ENCODE measurements around the gene TRPV2. TPM values are rescaled to one million over a fixed set of nuclear protein-coding genes. Genes with fewer than 3 reads are reported as not detected.

The TRPV2 gene
- polyA plus RNA-seq, 1 experiment = 7.9 TPM

GRCh38 chr17:16442141-16442540 is 26.8 kb downstream of the TRPV2 start:
- DNase-seq (ENCODE audit: low read depth) = no peak
- Histone ChIP-seq H3K36me3 (ENCODE audit: control insufficient read depth, insufficient read depth, low read length) (peaks cover 36% of the 10 kb centered on the region), H3K27me3 (ENCODE audit: control insufficient read depth, insufficient read depth, low read length) (no peaks in the 10 kb centered on the region), H3K4me3 (ENCODE audit: low read depth, low read length) (no peak overlapping the region)
- ChIA-PET CTCF (interaction anchor here (1.0 to 5.4 kb wide), 4 partner anchors 10 to 80 kb away, joined by 3 to 46 read pairs (median 8); no protein-coding TSS in a partner anchor), POLR2A (interaction anchor here (0.5 kb wide), 1 partner anchor 18 kb away, joined by 3 read pairs; no protein-coding TSS in a partner anchor)
- TF ChIP-seq, protein P1, sequence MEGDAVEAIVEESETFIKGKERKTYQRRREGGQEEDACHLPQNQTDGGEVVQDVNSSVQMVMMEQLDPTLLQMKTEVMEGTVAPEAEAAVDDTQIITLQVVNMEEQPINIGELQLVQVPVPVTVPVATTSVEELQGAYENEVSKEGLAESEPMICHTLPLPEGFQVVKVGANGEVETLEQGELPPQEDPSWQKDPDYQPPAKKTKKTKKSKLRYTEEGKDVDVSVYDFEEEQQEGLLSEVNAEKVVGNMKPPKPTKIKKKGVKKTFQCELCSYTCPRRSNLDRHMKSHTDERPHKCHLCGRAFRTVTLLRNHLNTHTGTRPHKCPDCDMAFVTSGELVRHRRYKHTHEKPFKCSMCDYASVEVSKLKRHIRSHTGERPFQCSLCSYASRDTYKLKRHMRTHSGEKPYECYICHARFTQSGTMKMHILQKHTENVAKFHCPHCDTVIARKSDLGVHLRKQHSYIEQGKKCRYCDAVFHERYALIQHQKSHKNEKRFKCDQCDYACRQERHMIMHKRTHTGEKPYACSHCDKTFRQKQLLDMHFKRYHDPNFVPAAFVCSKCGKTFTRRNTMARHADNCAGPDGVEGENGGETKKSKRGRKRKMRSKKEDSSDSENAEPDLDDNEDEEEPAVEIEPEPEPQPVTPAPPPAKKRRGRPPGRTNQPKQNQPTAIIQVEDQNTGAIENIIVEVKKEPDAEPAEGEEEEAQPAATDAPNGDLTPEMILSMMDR (IDR thresholded peaks at IDR 0.05; ENCODE audit: insufficient read depth, low read depth, low read length) = no peak

- Histone ChIP-seq H3K36me3 (ENCODE audit: control insufficient read depth, insufficient read depth, low read length) (peaks cover 38% of the 10 kb centered on the region), H3K4me3 (ENCODE audit: low read depth, low read length) (no peak overlapping the region), H3K27me3 (ENCODE audit: control insufficient read depth, insufficient read depth, low read length) (no peaks in the 10 kb centered on the region)
- DNase-seq (ENCODE audit: low read depth) = no peak
- POLR2A ChIA-PET = interaction anchor here (0.5 kb wide), 1 partner anchor 19 kb away, joined by 3 read pairs; no protein-coding TSS in a partner anchor
- TF ChIP-seq, protein P1 (IDR thresholded peaks at IDR 0.05; ENCODE audit: insufficient read depth, low read depth, low read length) = no peak
- CTCF ChIA-PET = interaction anchor here (0.8 to 5.4 kb wide), 4 partner anchors 10 to 83 kb away, joined by 3 to 46 read pairs (median 7); no protein-coding TSS in a partner anchor
Measured at GRCh38 chr17:16442594-16443510, 27.5 kb downstream of the TRPV2 start.

- ChIA-PET CTCF (interaction anchor here (0.8 to 5.4 kb wide), 5 partner anchors 9 to 83 kb away, joined by 3 to 46 read pairs (median 3); no protein-coding TSS in a partner anchor), POLR2A (no interaction called here)
Measured at GRCh38 chr17:16443511-16444257, 28.3 kb downstream of the TRPV2 start.

GRCh38 chr17:16444258-16444886 is 29.0 kb downstream of the TRPV2 start:
- ChIA-PET POLR2A (no interaction called here), CTCF (interaction anchor here (1.0 to 5.4 kb wide), 4 partner anchors 8 to 82 kb away, joined by 3 to 46 read pairs (median 4); no protein-coding TSS in a partner anchor)
- H3K4me3 ChIP-seq (ENCODE audit: low read depth, low read length) = no peak overlapping the region
- H3K27me3 ChIP-seq (ENCODE audit: control insufficient read depth, insufficient read depth, low read length) = no peaks in the 10 kb centered on the region
- DNase-seq (ENCODE audit: low read depth) = no peak
- TF ChIP-seq, protein P1 (IDR thresholded peaks at IDR 0.05; ENCODE audit: insufficient read depth, low read depth, low read length) = no peak
- H3K36me3 ChIP-seq (ENCODE audit: control insufficient read depth, insufficient read depth, low read length) = peaks cover 44% of the 10 kb centered on the region

More at GRCh38 chr17:16443511-16444257, 28.3 kb downstream of the TRPV2 start:
- no peaks in the 10 kb centered on the region for H3K27me3 ChIP-seq (ENCODE audit: control insufficient read depth, insufficient read depth, low read length)
- H3K4me3 ChIP-seq (ENCODE audit: low read depth, low read length) = no peak overlapping the region
- peaks cover 41% of the 10 kb centered on the region for H3K36me3 ChIP-seq (ENCODE audit: control insufficient read depth, insufficient read depth, low read length)
- no peak for DNase-seq (ENCODE audit: low read depth)
- TF ChIP-seq, protein P1 (IDR thresholded peaks at IDR 0.05; ENCODE audit: insufficient read depth, low read depth, low read length) = no peak

Data from BJ (cell line).